ENCODE results near the gene MRM1.
A peak's percentile ranks its signal among the peaks of the same experiment; 100 is the strongest.

Gene MRM1

GRCh38 chr17:36601303-36602029, at the start of gene MRM1:
MRM1 (plus strand) TSS chr17:36601583; CDS start chr17:36601811, 228 bp downstream.
- FAIRE-seq (no peak), DNase-seq (ENCODE audit: low spot score) (peak; percentile 98)

GRCh38 chr17:36553459-36553858, 47.9 kb upstream of the MRM1 start:
- DNase-seq (ENCODE audit: low spot score) (no peak), FAIRE-seq (no peak)

- DNase-seq (ENCODE audit: low spot score): no peak
- no peak for FAIRE-seq
Measured at GRCh38 chr17:36566081-36566480, 35.3 kb upstream of the MRM1 start.

- FAIRE-seq: no peak
- DNase-seq (ENCODE audit: low spot score): no peak
Measured at GRCh38 chr17:36575028-36575427, 26.4 kb upstream of the MRM1 start.

- FAIRE-seq: no peak
Measured at GRCh38 chr17:36576793-36577192, 24.6 kb upstream of the MRM1 start.

GRCh38 chr17:36578671-36579070, 22.7 kb upstream of the MRM1 start:
- DNase-seq (ENCODE audit: low spot score) (no peak), FAIRE-seq (no peak)

More at GRCh38 chr17:36576793-36577192, 24.6 kb upstream of the MRM1 start:
- DNase-seq (ENCODE audit: low spot score): no peak

- FAIRE-seq: no peak
Measured at GRCh38 chr17:36583787-36584186, 17.6 kb upstream of the MRM1 start.

GRCh38 chr17:36586138-36586537, 15.2 kb upstream of the MRM1 start:
- DNase-seq (ENCODE audit: low spot score) (no peak), FAIRE-seq (no peak)

More at GRCh38 chr17:36583787-36584186, 17.6 kb upstream of the MRM1 start:
- no peak for DNase-seq (ENCODE audit: low spot score)

GRCh38 chr17:36590082-36590481, 11.3 kb upstream of the MRM1 start:
- DNase-seq (ENCODE audit: low spot score) (no peak), FAIRE-seq (no peak)

GRCh38 chr17:36591434-36592315, 9.7 kb upstream of the MRM1 start, which contains the start of gene DHRS11:
DHRS11 (plus strand) TSS chr17:36591879; CDS start chr17:36592010, 131 bp downstream.
- FAIRE-seq (no peak), DNase-seq (ENCODE audit: low spot score) (peak; percentile 98)

- FAIRE-seq (no peak), DNase-seq (ENCODE audit: low spot score) (peak; percentile 61)
Measured at GRCh38 chr17:36592316-36592715, 9.1 kb upstream of the MRM1 start.

GRCh38 chr17:36592716-36593321, 8.6 kb upstream of the MRM1 start:
- FAIRE-seq (no peak), DNase-seq (ENCODE audit: low spot score) (no peak)

- no peak for FAIRE-seq
Measured at GRCh38 chr17:36593656-36594316, 7.6 kb upstream of the MRM1 start.

GRCh38 chr17:36594626-36595401, 6.6 kb upstream of the MRM1 start:
- DNase-seq (ENCODE audit: low spot score) (no peak), FAIRE-seq (no peak)

More at GRCh38 chr17:36593656-36594316, 7.6 kb upstream of the MRM1 start:
- DNase-seq (ENCODE audit: low spot score): no peak

- DNase-seq (ENCODE audit: low spot score): no peak
- no peak for FAIRE-seq
Measured at GRCh38 chr17:36597226-36597625, 4.2 kb upstream of the MRM1 start.

GRCh38 chr17:36597866-36598777, 3.3 kb upstream of the MRM1 start:
- DNase-seq (ENCODE audit: low spot score) (no peak), FAIRE-seq (no peak)

GRCh38 chr17:36598951-36599401, 2.4 kb upstream of the MRM1 start:
- DNase-seq (ENCODE audit: low spot score) (no peak), FAIRE-seq (no peak)

GRCh38 chr17:36599546-36600250, 1.7 kb upstream of the MRM1 start:
- no peak for FAIRE-seq
- DNase-seq (ENCODE audit: low spot score): no peak

- no peak for DNase-seq (ENCODE audit: low spot score)
- FAIRE-seq: no peak
Measured at GRCh38 chr17:36600465-36600864, 918 bp upstream of the MRM1 start.

Measured in urothelium cell line (cell line).